Testis (tissue), 2 donors: ENCODE results near the gene HNRNPA2B1.

ENCODE experiments used
- POLR2A ChIP-seq: fragments of 450-650 bp; IDR thresholded peaks from one replicate; pipeline ENCODE4 v1.6.1; 2017; ENCODE audit warnings: antibody characterized with exemption, mild to moderate bottlenecking, moderate library complexity
- TF ChIP-seq, protein P1 (sequence below), 3 experiments: fragments of 450-650 bp in 2 of 3; fragments of 200-600 bp in 1 of 3; sonication (generic) in 1 of 3; IDR thresholded peaks; one replicate each; pipeline ENCODE4 v1.5.1; 2016 to 2019; ENCODE audit warnings: antibody characterized with exemption in 3 of 3, mild to moderate bottlenecking in 2 of 3, moderate library complexity in 1 of 3

DNA sequence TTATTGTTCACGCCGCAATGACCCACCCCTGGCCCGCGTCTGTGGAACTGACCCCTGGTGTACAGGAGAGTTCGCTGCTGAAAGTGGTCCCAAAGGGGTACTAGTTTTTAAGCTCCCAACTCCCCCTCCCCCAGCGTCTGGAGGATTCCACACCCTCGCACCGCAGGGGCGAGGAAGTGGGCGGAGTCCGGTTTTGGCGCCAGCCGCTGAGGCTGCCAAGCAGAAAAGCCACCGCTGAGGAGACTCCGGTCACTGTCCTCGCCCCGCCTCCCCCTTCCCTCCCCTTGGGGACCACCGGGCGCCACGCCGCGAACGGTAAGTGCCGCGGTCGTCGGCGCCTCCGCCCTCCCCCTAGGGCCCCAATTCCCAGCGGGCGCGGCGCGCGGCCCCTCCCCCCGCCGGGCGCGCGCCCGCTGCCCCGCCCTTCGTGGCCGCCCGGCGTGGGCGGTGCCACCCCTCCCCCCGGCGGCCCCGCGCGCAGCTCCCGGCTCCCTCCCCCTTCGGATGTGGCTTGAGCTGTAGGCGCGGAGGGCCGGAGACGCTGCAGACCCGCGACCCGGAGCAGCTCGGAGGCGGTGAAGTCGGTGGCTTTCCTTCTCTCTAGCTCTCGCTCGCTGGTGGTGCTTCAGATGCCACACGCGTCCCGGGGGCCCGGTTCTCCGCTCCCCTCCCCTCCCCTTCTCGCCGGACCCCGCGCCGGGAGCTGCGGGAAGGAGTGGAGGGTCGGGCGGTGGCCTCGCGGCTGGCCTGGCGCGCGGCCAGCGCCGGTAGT is 887 bp upstream of the HNRNPA2B1 start, which contains the start of gene CBX3:
- TF ChIP-seq, protein P1, sequence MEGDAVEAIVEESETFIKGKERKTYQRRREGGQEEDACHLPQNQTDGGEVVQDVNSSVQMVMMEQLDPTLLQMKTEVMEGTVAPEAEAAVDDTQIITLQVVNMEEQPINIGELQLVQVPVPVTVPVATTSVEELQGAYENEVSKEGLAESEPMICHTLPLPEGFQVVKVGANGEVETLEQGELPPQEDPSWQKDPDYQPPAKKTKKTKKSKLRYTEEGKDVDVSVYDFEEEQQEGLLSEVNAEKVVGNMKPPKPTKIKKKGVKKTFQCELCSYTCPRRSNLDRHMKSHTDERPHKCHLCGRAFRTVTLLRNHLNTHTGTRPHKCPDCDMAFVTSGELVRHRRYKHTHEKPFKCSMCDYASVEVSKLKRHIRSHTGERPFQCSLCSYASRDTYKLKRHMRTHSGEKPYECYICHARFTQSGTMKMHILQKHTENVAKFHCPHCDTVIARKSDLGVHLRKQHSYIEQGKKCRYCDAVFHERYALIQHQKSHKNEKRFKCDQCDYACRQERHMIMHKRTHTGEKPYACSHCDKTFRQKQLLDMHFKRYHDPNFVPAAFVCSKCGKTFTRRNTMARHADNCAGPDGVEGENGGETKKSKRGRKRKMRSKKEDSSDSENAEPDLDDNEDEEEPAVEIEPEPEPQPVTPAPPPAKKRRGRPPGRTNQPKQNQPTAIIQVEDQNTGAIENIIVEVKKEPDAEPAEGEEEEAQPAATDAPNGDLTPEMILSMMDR (IDR thresholded peaks at IDR 0.05) = no peak
- peak; percentile 48 for TF ChIP-seq POLR2A
